HCT116 (cell line): ENCODE data around the gene ZNF655. TPM values are rescaled to one million over a fixed set of nuclear protein-coding genes. Genes with fewer than 3 reads are reported as not detected.

Source experiments
- ATAC-seq: fragments of 200-7000 bp; cut with Tn5 transposase; 2 replicates; pipeline ENCODE4 v1.9.1; 2020; ENCODE audit warnings: mild to moderate bottlenecking, moderate library complexity
- BruUV-seq: library from RNA; stranded (reverse); fragments of 400-500 nt; replicated peaks from 2 replicates; lab custom pipeline; 2021; lab: Mats Ljungman, UMichigan
- CTCF ChIA-PET: fragments of 300-600 bp; sonication (Branson Sonifier 250); formaldehyde crosslinking; loops from one replicate; lab custom pipeline; 2021; ENCODE audit warnings: antibody characterized with exemption; lab: Charles Lee
- POLR2A ChIA-PET: fragments of 300-600, 350-600 bp; sonication (Branson Sonifier 250); formaldehyde crosslinking; loops from one replicate; lab custom pipeline; 2021; ENCODE audit warnings: antibody characterized with exemption; lab: Charles Lee
- RAD21 ChIA-PET, 2 experiments: fragments of 300-600 bp; sonication (Branson Sonifier 250); formaldehyde crosslinking; loops; one replicate each; lab custom pipeline; 2023; ENCODE audit warnings: low total read pairs in 2 of 2; ENCODE audit not compliant: uncharacterized antibody in 2 of 2, unreplicated experiment in 2 of 2, low non-redundant PET in 1 of 2; lab: Charles Lee
- DNase-seq: peaks from one replicate; pipeline ENCODE4 v3.0.0-alpha.2; 2010; ENCODE audit warnings: low read depth, low spot score
- H2AFZ ChIP-seq: fragments of 200-600 bp; shearing (Covaris generic), sonication (generic); 2 replicates; pipeline ENCODE4 v1.6.1; 2017; ENCODE audit warnings: low read depth, mixed run types, mixed read lengths, antibody characterized with exemption, low read length; ENCODE audit not compliant: poor library complexity, severe bottlenecking
- H3K27ac ChIP-seq: 2 replicates; pipeline ENCODE4 v1.5.1; 2012; ENCODE audit warnings: low read depth, low read length
- H3K27me3 ChIP-seq: fragments of 200-600 bp; sonication (generic); 2 replicates; pipeline ENCODE4 v1.6.1; 2016; ENCODE audit warnings: mixed run types, low read length, mixed read lengths; ENCODE audit not compliant: insufficient read depth
- H3K36me3 ChIP-seq, 2 experiments: fragments of 200-500 bp in 1 of 2; fragments of 200-600 bp in 1 of 2; sonication (Bioruptor generic) in 1 of 2; sonication (generic) in 1 of 2; 2 replicates each; pipeline versions ENCODE4 v1.5.1 to v1.6.1; 2014 to 2016; ENCODE audit warnings: low read length in 2 of 2, inconsistent platforms in 1 of 2, mixed read lengths in 1 of 2, mixed run types in 1 of 2; ENCODE audit not compliant: insufficient read depth in 2 of 2, control insufficient read depth in 1 of 2
- H3K4me1 ChIP-seq, 2 experiments: fragments of 200-600 bp in 1 of 2; sonication (generic) in 1 of 2; 2 replicates each; pipeline versions ENCODE4 v1.5.1 to v1.6.1; 2012 to 2017; ENCODE audit warnings: low read length in 2 of 2, inconsistent platforms in 1 of 2, mild to moderate bottlenecking in 1 of 2, mixed read lengths in 1 of 2, mixed run types in 1 of 2, moderate library complexity in 1 of 2; ENCODE audit not compliant: insufficient read depth in 2 of 2, control insufficient read depth in 1 of 2
- H3K4me2 ChIP-seq: fragments of 200-600 bp; sonication (generic); 2 replicates; pipeline ENCODE4 v1.6.1; 2017; ENCODE audit warnings: mixed run types, low read length, mixed read lengths
- H3K4me3 ChIP-seq, 2 experiments: fragments of 200-600 bp in 1 of 2; sonication (generic) in 1 of 2; replicated peaks in 1 of 2; 2 replicates each; pipeline ENCODE4 v1.5.1; 2011 to 2016; ENCODE audit warnings: low read length in 2 of 2, control low read depth in 1 of 2, low read depth in 1 of 2, mild to moderate bottlenecking in 1 of 2, mixed read lengths in 1 of 2, mixed run types in 1 of 2
- H3K79me2 ChIP-seq: fragments of 200-600 bp; sonication (generic); 2 replicates; pipeline ENCODE4 v1.6.1; 2017; ENCODE audit warnings: mild to moderate bottlenecking, mixed run types, low read length, moderate library complexity, mixed read lengths; ENCODE audit not compliant: insufficient read depth
- H3K9ac ChIP-seq: fragments of 200-600 bp; sonication (generic); 2 replicates; pipeline ENCODE4 v1.6.1; 2016; ENCODE audit warnings: low read length, mixed read lengths
- H3K9me2 ChIP-seq: fragments of 200-600 bp; sonication (generic), shearing (Covaris generic); 2 replicates; pipeline ENCODE4 v1.6.1; 2017; ENCODE audit warnings: mixed run types, mild to moderate bottlenecking, moderate library complexity; ENCODE audit not compliant: insufficient read depth
- H3K9me3 ChIP-seq, 2 experiments: fragments of 200-500 bp in 1 of 2; fragments of 200-600 bp in 1 of 2; sonication (Bioruptor generic) in 1 of 2; sonication (generic) in 1 of 2; 2 replicates each; pipeline ENCODE4 v1.6.1; 2014 to 2017; ENCODE audit warnings: low read length in 2 of 2, mixed read lengths in 2 of 2, inconsistent platforms in 1 of 2, low read depth in 1 of 2, mild to moderate bottlenecking in 1 of 2, mixed run types in 1 of 2, moderate library complexity in 1 of 2; ENCODE audit not compliant: control insufficient read depth in 1 of 2, insufficient read depth in 1 of 2
- H4K20me1 ChIP-seq: fragments of 200-600 bp; sonication (generic), shearing (Covaris generic); 2 replicates; pipeline ENCODE4 v1.6.1; 2017; ENCODE audit warnings: mixed run types, mild to moderate bottlenecking, moderate library complexity; ENCODE audit not compliant: insufficient read depth
- CBX3 ChIP-seq: IDR thresholded peaks from 2 replicates; pipeline ENCODE4 v1.6.1; 2012; ENCODE audit warnings: low read depth
- CEBPB ChIP-seq: IDR thresholded peaks from 2 replicates; pipeline ENCODE4 v1.6.1; 2012; ENCODE audit warnings: low read depth
- FOSL1 ChIP-seq: IDR thresholded peaks from 2 replicates; pipeline ENCODE4 v1.6.1; 2012; ENCODE audit warnings: low read depth
- JUND ChIP-seq: IDR thresholded peaks from 2 replicates; pipeline ENCODE4 v1.6.1; 2012
- POLR2A ChIP-seq: IDR thresholded peaks from 2 replicates; pipeline ENCODE4 v1.7.0; 2011; ENCODE audit warnings: borderline replicate concordance; ENCODE audit not compliant: insufficient read depth, insufficient read length; ENCODE audit errors: extremely low read depth
- POLR2AphosphoS5 ChIP-seq: IDR thresholded peaks from 2 replicates; pipeline ENCODE4 v1.6.1; 2011; ENCODE audit warnings: mild to moderate bottlenecking, low read depth, low read length, moderate library complexity
- RAD21 ChIP-seq: IDR thresholded peaks from 2 replicates; pipeline ENCODE4 v1.6.1; 2012; ENCODE audit warnings: low read depth, mild to moderate bottlenecking
- SIN3A ChIP-seq: IDR thresholded peaks from 2 replicates; pipeline ENCODE4 v1.6.1; 2012; ENCODE audit warnings: low read depth
- SRF ChIP-seq: IDR thresholded peaks from 2 replicates; pipeline ENCODE4 v1.6.1; 2012; ENCODE audit warnings: low read depth
- YY1 ChIP-seq: IDR thresholded peaks from 2 replicates; pipeline ENCODE4 v1.6.1; 2011; ENCODE audit warnings: low read length, low read depth, moderate library complexity, mild to moderate bottlenecking; ENCODE audit not compliant: insufficient replicate concordance; ENCODE audit errors: extremely low read depth
- ZFX ChIP-seq: fragments of 450-650 bp; IDR thresholded peaks from 2 replicates; pipeline ENCODE4 v1.6.1; 2017
- ZNF274 ChIP-seq: fragments of 200-500 bp; sonication (Bioruptor generic); IDR thresholded peaks from 2 replicates; pipeline ENCODE4 v1.6.1; 2014; ENCODE audit warnings: mild to moderate bottlenecking, low read depth, low read length, inconsistent platforms
- intact Hi-C: fragments of 100-400 bp; cut with micrococcal nuclease; formaldehyde crosslinking; loops from 2 replicates; pipeline ENCODE4 v1.10.0; 2022
- total RNA-seq: library from RNA; stranded (reverse); gene quantifications from one replicate; pipeline ENCODE4 v1.2.1, GENCODE V29; 2021; ENCODE audit not compliant: unreplicated experiment
- TF ChIP-seq, protein P1 (sequence below): IDR thresholded peaks from 2 replicates; pipeline ENCODE4 v1.6.1; 2012
- TF ChIP-seq, protein P2 (sequence below): IDR thresholded peaks from 2 replicates; pipeline ENCODE4 v1.6.1; 2012
- TF ChIP-seq, protein P3 (sequence below): IDR thresholded peaks from 2 replicates; pipeline ENCODE4 v1.6.1; 2012; ENCODE audit warnings: low read depth

Gene ZNF655
- total RNA-seq, 1 experiment from 2014 or later: 45.0 TPM

DNA sequence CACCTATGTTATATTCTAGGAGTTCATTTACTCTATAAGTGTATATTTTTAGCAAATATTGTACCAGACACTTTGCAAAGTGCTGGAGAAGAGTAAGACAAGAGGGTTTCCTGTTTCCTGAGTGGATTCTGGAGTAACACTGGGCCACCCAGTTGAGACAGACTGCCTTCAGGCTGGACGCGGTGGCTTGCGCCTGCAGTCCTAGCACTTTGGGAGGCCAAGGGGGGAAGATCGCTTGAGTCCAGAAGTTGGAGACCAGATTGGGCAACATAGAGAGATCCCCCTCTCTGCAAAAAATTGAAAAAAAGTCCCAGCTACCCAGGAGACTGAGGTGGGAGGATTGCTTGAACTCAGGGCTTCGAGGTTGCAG lies 57.5 kb downstream of the ZNF655 start:
- Histone ChIP-seq H3K4me1 (peaks cover 9 to 24% of the 10 kb centered on the region in 2 experiments), H3K27me3 (no peaks in the 10 kb centered on the region), H3K36me3 (peaks cover 21 to 22% of the 10 kb centered on the region in 2 experiments; a peak in 3 of 4 replicates), H3K4me2 (peak overlapping the region; percentile 92), H3K79me2 (peaks cover 36% of the 10 kb centered on the region), H3K27ac (peak overlapping the region; percentile 61), H2AFZ (peak overlapping the region; percentile 75), H3K4me3 (peak overlapping the region; percentile 99), H3K9me2 (no peaks in the 10 kb centered on the region), H4K20me1 (no peaks in the 10 kb centered on the region), H3K9ac (peak overlapping the region; percentile 97), H3K9me3 (no peaks in the 10 kb centered on the region)
- ATAC-seq (peak; percentile 5; the same call in 1 of the 2 replicates), DNase-seq (no peak)
- CTCF ChIA-PET: no interaction called here
- BruUV-seq: no TSS peak
- TF ChIP-seq JUND (no peak), CBX3 (no peak), POLR2A (no peak), POLR2AphosphoS5 (no peak), ZNF274 (no peak)
- intact Hi-C loops: loop anchor here (5.0 to 10.0 kb wide), 3 partner anchors 59 to 114 kb away; partner anchors contain the start of genes ZKSCAN5, ZNF394 and ZNF655
- RAD21 ChIA-PET: no interaction called here
- POLR2A ChIA-PET: interaction anchor here (0.7 to 1.9 kb wide), 4 partner anchors 11 to 116 kb away, joined by 3 to 6 read pairs (median 4); partner anchors contain the start of genes ZKSCAN5, ZNF394 and ZNF655

DNA sequence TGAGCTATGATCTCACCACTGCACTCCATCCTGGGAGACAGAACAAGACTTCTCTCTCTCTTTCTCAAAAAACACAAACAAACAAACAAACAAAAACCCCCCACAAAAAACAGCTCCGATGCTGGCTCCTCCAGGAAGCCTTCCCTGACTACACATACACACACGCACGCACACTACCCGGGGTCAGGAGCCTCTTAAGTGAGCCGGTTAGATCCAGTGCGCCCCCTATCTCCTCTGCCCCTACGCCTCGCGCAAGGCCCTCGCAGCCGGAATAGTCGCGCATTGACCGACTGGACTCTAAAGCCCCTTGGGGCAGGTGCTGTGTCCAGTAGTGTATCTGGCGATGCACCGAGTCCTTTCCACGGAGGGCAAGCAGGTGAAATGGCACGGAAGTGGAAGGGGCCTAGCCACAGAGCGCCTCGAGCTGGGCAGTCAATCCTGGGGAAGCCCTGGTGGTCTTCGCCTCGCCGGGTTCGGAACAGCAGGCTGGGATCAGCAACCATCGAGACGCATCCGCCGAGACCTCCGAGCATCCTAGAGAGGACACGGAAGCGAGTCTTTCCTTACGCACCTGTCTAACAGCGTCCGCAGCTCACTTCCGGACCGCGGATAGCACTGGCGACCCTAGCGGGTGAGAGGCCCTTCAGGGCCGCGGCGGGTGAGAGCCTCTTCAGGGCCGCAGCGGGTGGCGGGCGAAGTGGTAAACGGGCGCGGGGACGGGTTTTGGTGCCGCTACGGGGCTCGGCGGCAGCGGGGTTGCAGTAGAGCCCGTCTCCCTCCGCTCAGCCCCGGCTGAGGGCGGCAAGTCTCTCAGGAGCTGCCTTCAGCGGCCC lies 58.1 kb downstream of the ZNF655 start, which contains the start of gene ZSCAN25:
Gene ZSCAN25 (plus strand): TSS at position 588 of the 833 bp plus-strand sequence. CDS start 2,661 bp downstream, outside the sequence.
- Histone ChIP-seq H3K4me1 (peaks cover 9 to 24% of the 10 kb centered on the region in 2 experiments), H3K9me2 (no peaks in the 10 kb centered on the region), H3K27me3 (no peaks in the 10 kb centered on the region), H3K4me2 (peak within 1 kb of the TSS; percentile 92), H3K9ac (peak within 1 kb of the TSS; percentile 97), H3K4me3 (peak within 1 kb of the TSS; percentile 99), H2AFZ (peak within 1 kb of the TSS; percentile 75), H3K36me3 (peaks cover 23 to 27% of the 10 kb centered on the region in 2 experiments; a peak in 3 of 4 replicates), H3K9me3 (no peaks in the 10 kb centered on the region), H4K20me1 (no peaks in the 10 kb centered on the region), H3K27ac (peak within 1 kb of the TSS; percentile 61), H3K79me2 (peaks cover 42% of the 10 kb centered on the region)
- CTCF ChIA-PET: no interaction called here
- ATAC-seq: peak; percentile 94
- BruUV-seq: TSS peak; percentile 66
- RAD21 ChIA-PET: no interaction called here
- intact Hi-C loops: loop anchor here (5.0 to 10.0 kb wide), 3 partner anchors 59 to 114 kb away; partner anchors contain the start of genes ZKSCAN5, ZNF394 and ZNF655
- POLR2A ChIA-PET: interaction anchor here (0.7 to 1.9 kb wide), 6 partner anchors 9 to 145 kb away, joined by 3 to 6 read pairs (median 4); partner anchors contain the start of genes ZKSCAN5, ZNF394 and ZNF655
- DNase-seq: peak; percentile 91
- no peak; the same call in 1 of the 2 replicates for TF ChIP-seq JUND
- TF ChIP-seq YY1: peak; percentile 61
- peak; percentile 84 for TF ChIP-seq SIN3A
- TF ChIP-seq ZNF274: no peak
- TF ChIP-seq SRF: no peak
- TF ChIP-seq, protein P1, sequence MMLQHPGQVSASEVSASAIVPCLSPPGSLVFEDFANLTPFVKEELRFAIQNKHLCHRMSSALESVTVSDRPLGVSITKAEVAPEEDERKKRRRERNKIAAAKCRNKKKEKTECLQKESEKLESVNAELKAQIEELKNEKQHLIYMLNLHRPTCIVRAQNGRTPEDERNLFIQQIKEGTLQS: no peak
- peak; percentile 77 for TF ChIP-seq POLR2A
- no peak for TF ChIP-seq FOSL1
- peak; percentile 92 for TF ChIP-seq ZFX
- peak; percentile 65 for TF ChIP-seq RAD21
- TF ChIP-seq, protein P2, sequence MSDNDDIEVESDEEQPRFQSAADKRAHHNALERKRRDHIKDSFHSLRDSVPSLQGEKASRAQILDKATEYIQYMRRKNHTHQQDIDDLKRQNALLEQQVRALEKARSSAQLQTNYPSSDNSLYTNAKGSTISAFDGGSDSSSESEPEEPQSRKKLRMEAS: peak; percentile 81
- TF ChIP-seq POLR2AphosphoS5: peak; percentile 93
- TF ChIP-seq CEBPB: no peak
- TF ChIP-seq, protein P3, sequence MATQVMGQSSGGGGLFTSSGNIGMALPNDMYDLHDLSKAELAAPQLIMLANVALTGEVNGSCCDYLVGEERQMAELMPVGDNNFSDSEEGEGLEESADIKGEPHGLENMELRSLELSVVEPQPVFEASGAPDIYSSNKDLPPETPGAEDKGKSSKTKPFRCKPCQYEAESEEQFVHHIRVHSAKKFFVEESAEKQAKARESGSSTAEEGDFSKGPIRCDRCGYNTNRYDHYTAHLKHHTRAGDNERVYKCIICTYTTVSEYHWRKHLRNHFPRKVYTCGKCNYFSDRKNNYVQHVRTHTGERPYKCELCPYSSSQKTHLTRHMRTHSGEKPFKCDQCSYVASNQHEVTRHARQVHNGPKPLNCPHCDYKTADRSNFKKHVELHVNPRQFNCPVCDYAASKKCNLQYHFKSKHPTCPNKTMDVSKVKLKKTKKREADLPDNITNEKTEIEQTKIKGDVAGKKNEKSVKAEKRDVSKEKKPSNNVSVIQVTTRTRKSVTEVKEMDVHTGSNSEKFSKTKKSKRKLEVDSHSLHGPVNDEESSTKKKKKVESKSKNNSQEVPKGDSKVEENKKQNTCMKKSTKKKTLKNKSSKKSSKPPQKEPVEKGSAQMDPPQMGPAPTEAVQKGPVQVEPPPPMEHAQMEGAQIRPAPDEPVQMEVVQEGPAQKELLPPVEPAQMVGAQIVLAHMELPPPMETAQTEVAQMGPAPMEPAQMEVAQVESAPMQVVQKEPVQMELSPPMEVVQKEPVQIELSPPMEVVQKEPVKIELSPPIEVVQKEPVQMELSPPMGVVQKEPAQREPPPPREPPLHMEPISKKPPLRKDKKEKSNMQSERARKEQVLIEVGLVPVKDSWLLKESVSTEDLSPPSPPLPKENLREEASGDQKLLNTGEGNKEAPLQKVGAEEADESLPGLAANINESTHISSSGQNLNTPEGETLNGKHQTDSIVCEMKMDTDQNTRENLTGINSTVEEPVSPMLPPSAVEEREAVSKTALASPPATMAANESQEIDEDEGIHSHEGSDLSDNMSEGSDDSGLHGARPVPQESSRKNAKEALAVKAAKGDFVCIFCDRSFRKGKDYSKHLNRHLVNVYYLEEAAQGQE: no peak
